T1000 (cell line): ENCODE data around the gene WNT3A.

Experiments used
- DNase-seq: peaks from one replicate; lab custom pipeline; 2025; ENCODE audit warnings: mixed read lengths; lab: John Stamatoyannopoulos, UW

WNT3A gene

DNA sequence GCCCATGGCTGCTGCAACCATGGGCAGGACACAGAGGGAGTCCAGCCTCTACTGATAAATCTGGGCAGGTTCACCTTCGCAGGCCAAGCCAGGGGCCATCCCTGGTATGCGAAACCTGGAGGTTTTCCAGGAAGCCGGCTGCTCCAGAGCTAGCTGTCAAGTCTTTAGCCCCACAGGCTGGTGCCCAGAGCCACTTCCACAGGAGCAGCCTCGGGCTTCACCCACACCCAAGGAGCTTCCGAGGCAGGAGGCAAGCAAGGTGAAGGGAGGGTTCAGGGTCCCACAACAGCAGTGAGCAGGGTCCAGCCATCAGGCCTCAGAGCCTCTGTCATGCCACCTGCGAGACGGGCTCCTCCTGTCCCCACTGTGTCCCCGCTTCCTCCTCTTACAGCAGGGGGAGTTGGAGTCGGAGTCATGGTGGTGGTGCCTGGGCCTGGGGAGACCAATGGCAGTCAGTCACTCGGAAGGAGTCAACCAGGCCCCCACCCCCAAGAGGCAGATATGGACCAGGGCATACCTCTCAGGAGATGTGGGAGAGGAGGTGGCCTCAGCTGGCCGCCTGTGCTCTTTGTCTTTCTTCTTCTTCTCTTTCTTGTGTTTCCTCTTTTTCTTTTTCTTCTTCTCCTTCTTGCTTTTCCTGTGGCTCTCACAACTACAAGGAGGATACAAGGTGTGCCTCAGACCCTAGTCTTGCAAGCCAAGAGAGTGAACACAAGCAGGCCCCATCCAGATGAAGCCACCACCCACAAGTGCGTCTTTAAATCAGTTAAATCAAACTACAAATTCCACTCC, 94.2 kb downstream of the WNT3A start:
- DNase-seq: no peak

DNA sequence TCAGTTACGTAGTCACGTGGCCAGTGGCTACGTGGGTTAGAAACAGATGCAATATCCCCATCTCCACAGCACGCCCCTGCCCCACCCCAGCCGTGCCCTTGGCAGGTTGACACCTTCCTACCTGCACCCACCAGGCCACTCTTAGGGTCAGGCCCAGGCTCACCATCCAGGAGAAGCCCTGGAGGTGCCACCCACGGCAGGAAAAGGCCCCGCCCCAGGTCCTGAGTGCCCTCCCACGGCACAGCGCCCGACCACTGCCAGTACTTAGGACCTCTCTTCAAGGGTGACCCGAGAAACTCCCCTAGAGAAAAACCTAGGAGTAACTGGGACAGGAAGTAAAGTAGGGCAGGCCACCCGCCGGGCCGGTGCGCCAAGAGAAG, 94.8 kb downstream of the WNT3A start:
- no peak for DNase-seq

DNA sequence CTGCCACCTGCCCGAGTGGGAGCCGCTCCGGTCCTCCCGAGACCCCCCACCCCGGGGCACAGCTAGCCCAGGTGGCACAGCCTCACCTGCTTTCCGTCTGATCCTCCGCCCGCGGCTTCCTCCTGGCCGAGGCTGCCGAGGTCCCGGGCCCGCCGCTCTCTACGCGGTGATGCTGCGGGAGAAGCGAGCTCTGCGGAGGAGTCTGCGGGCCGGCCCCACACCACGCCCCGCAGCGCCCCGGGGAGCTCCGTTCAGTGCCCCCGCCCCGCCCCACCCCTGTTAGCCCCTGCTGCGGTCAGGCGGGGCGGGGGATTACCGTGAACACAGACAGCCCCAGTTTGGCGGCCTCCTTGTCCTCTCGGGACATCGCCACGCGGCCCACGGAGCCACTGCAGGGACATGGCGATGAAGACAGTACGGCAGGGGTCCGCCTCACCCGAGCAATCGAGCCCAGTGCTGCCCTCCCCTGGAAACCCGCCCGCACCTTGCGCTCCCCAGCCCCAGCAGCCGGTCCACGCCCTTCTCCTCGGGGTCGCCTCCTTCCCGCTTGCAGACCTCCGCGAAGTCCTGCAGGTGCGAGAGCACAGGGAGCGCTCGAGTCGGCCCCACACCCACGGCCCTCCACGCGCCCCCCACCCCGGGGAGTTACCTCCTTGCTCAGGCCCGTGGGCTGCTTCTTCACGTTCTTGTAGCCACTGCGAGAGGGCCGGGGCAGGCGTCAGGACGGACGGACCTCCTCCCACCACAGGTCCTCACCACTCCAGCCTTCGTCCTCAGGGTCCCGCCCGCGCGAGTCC, 95.4 kb downstream of the WNT3A start:
- DNase-seq: no peak

DNA sequence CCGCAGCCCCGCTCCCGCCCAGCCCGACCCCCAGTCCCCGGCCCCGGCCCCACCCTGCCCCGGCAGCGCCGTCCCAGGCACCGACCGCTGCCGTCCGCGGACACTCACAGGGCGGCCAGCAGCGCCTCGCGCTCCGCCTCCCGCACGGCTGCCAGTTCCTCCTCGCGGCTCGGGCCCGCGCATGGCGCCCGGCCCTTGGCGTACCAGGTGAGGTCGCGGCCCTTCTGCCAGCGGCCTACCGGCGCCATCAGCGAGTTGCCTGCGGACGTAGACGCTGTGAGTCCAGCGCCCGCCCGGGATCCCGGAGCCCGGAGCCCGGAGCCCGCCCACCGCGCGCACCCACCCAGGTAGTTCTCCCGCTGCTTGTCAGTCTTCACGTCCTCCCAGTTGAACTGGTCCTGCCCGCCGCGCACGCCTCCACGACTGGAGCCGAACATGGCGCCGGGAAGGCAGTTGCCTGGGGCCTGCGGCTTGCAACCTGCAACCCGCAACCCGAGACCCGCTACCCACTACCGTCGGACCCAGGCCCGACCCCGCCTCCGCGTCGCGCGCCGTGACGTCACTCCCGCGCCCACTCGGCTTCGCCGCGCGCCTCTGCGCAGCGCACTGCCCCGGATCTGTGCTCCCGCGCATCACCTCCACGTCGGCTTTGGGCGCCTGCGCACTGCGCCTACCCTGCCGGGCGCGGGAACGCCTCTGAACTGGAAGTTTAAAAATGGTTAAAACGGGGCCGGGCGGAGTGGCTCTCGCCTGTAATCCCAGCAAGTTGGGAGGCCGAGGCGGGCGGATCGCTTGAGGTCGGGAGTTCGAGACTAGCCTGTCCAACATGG, 96.2 kb downstream of the WNT3A start, which contains the start of gene C1orf35:
Gene C1orf35 (minus strand): TSS at position 535 of the 830 bp plus-strand sequence. CDS start 98 bp downstream, at position 437.
- DNase-seq: peak; percentile 82

DNA sequence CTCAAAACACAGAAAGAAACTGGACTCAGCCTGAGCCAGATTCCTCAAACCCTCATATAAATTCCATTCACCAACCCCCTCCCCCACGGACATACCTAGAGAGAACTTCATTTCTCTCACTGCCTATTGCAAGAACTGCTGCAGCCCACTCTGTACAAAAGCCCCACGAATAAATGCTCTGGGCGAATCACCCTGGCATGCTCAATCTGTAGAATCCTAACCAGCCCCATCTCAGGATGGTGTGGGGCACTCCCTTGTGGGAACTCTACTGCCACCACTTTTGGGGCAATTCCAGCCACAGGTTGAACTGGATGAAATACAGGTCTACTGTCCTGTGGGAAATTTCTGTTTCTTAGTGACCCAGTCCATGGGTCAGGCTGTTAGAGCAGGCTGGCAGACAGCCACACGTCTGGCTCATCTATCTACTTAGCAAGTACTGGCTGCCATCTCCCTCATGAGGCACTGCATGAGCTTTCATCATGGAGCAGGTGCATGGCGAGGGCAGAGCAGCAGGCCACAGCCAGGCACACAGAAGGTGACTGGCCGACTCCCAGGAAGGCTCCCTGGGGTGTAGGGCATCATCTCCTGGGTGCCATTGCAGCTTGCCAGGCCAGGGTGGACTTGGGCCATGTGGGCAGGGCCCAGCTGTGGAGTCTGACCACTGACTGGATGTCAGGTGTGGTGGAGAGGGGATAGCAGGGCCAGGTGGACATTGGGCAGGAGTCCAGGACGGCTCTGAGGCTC, 97.9 kb downstream of the WNT3A start:
- no peak for DNase-seq

DNA sequence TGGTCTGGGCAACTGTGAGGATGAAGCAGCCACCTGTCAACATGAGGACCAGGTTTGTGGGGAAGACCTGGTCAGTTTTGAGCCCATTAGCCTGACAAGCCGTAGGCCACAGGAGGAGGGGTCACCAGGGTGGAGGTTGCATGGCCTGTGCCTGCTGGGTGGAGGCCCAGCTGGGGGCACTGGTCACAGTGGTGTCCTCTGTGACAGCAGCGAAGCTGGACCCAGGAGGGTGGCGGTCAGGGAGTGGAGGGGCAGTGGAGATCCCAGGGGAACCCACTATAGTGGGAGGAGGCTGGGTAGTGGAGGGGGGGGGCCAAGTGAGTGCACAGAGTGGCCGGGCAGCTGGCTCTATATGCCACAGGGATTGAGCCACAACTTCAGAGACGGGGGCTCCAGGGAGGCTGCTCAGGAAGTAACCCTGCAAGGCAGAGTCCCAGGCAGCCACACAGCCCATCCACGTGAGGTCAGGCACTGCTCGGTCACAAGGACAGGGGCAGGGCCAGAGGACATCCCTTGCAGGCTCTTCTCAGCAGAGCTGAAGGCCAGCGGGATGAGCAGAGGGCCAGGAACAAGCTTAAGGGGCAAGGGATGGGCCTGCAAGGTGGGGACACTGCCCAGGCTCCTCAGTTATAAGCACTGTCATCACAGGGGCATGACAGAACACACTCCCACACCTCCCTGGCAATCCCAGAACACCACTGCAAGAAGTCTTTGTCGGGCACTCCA, 98.6 kb downstream of the WNT3A start:
- no peak for DNase-seq

DNA sequence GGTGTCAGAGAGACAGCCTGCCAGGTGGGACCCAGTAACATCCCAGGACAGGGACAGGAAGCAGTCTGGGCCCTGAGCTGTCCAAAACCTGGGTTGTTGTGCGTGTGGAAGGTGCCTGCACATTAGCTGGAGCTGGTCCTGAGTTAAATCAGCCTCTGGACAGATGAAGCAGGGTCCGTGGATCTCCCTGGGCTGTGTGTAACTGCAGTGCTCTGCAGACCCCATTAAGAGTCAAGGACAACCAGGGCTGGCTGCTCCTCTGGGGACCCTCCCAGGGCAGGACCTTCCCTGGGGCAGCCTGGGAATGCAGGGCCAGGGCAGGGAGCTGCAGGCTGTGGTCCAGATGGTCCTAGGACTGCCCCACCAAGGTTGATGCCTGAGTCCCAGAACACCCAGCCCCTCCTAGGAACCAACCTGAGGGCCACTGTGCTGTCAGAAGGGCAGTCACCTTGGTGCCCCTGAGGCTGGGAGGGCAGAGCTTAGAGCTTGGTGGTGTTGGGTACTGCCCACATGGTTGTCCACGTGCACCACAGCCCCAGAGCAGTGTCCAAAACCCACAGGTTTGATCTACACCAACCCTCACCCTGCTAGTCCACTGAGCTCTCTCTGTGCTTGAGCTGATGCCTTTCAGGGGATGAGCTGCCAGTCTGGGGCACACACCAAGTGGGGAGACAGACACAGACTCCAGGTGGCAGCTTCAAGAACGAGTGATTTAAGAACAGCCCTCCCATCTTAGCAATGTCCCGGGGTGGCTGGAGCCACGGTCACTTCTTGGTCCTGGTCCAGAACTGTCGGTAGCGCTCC, 99.4 kb downstream of the WNT3A start:
- no peak for DNase-seq

DNA sequence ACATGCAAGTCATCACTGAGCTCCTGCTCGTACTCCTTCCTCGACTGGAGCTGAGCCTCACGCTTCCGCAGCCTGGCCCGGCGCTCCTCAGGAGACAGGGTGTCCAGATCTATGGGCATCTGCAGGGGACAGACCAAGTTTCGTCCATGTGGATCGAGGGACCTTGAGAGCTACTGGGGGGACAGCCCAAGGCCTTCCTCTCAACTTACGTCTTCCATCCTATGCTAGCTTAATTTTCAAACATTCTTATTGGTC, 99.9 kb downstream of the WNT3A start:
- DNase-seq: no peak

DNA sequence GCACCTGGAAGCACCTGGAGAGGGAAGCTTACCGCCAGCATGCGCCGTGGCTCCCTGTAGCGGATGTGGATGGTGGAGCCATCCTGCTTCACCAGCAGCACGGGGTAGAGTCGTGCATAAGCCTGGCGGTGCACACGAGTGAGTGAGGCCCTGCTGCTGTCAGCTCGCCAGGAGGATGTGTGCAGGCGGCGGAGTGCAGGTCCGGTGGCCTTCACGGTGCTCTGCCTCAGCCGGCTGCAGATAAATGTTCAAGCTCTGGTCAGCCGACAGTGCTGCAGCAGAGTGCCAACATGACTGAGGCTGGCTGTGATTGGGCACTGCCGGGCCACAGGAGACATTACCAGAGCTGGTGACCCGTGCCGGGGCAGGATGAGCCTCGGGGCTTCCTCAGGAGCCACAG, 100.8 kb downstream of the WNT3A start:
- no peak for DNase-seq

DNA sequence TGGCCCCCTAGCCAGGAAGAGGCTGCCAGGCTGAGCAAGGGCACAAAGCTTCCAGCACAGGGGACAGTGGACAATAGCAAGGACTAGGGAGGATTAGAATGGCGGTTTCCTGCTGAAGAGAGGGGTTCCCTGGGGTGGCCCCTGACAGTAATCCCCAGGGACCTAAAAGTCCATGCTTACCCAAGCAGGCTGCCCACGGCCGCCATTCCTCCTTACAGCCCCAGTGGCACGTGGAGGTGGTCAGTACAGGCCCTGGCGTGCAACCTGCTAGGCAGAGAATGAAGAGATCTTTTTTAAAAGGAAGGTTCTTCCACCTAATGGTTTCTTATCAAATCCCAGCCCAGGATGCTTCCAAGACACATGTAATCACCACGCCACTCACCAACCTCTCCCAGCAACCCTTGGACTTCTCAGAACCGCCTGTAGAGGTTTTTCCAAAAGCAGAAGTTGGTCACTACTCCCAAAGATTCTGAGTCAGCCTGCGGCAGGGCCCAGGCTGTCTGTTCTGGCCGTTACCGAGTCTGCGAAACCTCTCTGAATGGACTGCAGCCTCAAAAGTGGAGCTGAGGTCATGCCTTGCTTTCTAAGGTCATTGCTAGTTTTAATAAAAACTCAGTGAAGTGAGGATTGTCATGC, 101.4 kb downstream of the WNT3A start:
- DNase-seq: no peak

DNA sequence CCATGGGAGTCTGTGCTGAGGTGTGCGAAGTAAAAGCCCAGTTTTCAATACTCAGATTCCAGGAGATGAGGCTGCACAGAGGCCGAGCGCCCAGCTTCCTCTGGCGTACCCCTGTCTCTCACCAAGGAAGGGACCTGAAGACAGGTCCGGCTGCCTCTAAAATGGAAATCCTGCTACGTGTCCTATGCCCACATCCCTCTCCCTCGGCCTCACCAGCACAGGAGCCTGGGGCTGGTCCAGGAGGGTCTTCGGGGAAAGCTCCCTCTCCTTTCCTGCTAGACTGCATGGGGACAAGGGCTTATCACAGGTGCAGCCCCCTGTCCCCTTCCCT, 101.9 kb downstream of the WNT3A start:
- DNase-seq: no peak

DNA sequence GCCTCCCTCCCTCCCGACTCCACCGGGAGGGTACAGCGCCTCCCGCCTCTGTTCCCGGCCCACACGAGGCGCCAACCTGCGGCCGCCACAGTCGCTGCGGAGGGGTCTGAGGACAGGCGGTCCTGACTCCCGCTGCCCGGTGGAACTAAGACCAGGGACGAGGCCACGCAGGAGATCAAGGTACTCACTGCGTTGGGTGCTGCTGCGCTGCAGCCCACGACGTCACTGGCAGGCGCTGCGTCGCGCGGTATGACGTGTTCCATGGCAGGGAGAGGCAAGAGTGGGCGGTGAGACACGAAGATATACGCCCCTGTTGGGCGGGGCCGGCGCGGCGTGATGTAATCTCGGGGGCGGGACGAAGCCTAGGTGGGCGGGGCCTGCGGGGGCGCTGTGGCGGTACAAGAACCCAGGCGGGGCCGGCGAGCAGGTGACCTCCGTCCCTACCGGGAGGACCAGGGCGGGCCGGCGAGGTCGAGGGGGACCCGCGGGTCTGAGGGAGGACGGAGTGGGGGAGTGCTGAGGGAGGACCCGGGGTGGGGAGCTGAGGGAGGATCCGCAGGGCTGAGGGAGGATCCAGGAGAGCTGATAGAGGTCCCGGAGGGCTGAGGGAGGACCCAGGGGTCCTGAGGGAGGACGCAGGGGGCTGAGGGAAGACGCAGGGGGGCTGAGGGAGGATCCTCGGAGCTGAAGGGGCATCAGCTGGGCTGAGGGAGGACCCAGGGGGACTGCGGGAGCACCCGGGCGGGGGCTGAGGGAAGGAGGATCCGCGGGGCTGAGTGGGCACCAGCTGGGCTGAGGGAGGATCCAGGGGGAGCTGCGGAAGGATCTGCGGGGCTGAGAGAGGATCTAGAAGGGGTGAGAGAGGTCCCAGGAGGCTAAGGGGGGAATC, 102.5 kb downstream of the WNT3A start, which contains the start of gene MRPL55:
Gene MRPL55 (minus strand): TSS at position 227 of the 889 bp plus-strand sequence. CDS start 1,039 bp downstream, outside the sequence.
- DNase-seq: peak; percentile 95

DNA sequence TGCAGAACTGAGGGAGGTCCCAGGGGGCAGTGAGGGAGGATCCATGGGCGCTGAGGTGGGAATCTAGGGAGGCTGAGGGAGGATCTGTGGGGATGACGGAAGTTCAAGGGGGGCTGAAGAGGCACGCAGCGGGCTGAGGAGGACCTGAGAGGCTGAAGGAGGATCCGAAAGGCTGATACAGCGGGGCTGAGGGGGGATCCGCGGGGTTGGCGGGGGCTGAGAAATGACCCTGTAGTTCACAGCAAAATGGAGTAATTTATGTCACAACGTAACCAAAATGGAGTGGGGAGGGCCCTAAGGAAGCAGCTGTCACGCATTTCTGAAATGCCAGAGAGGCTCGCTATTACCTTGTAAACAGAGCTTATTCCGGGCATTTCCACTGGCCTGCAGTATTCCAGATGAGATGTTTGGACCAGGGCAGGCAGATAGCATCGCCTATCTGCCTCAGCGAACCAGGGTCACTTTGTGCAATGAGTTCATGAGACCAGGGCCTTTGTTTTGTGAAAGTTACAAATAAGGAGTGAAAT, 103.2 kb downstream of the WNT3A start:
- no peak for DNase-seq

DNA sequence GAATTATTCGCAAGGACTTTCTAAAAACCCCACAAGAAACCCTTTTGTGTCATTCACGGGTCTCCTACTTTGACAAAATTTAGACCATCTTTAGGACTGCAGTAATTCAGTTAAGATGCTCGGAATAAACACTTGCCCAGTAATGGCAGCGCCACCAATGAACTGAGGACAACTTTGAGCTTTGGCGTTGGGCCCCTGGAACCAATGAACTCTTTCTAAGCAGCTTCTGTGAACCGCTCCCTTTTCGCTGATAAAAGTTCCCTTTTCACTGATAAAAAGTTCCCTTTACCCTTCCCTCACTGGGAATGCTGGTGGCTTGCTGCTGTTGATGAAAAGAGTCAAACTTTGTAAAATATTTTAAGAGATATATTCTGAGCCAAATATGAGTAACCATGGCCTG, 103.8 kb downstream of the WNT3A start:
- no peak for DNase-seq
